A549 treated with Mapracorat at 1 μM for 4 hours (cell line): ENCODE data around the gene ATXN7L3. TPM values are rescaled to one million over a fixed set of nuclear protein-coding genes. Genes with fewer than 3 reads are reported as not detected.

Experiments
- total RNA-seq: library from RNA; stranded (reverse); fragments of 200-300 nt; extraction: Qiagen RNA extraction; gene quantifications from 5 replicates; pipeline ENCODE4 v1.2.3, GENCODE V29; 2022

Gene ATXN7L3
- 49.9 to 70.2 TPM (median 66.3 TPM) in 5 replicates for total RNA-seq

GRCh38 chr17:44199553-44200477 is at the start of gene ATXN7L3:
ATXN7L3 (minus strand) TSS chr17:44199884; CDS start chr17:44198070, 1,814 bp downstream.

GRCh38 chr17:44219616-44220212 is 20.0 kb upstream of the ATXN7L3 start, which contains the start of gene UBTF:
UBTF (minus strand) TSS chr17:44219675; CDS start chr17:44218229, 1,446 bp downstream.

GRCh38 chr17:44186307-44187130 is 13.2 kb downstream of the ATXN7L3 start, which contains the start of gene TMUB2:
TMUB2 (plus strand) TSS chr17:44186972; CDS start chr17:44187709, 737 bp downstream.

GRCh38 chr17:44170499-44171201 is 29.0 kb downstream of the ATXN7L3 start, which contains the start of gene ASB16:
ASB16 (plus strand) TSS chr17:44170704; CDS start chr17:44170790, 86 bp downstream.

Other genes starting within 250 kb of the ATXN7L3 start
- not detected in 5 replicates for gene PYY, start 245.9 kb downstream of the ATXN7L3 start, total RNA-seq
- 0.77 to 1.5 TPM (median 1.1 TPM) in 5 replicates for gene NAGS, start 195.3 kb downstream of the ATXN7L3 start, total RNA-seq
- 25.1 to 33.0 TPM (median 30.8 TPM) in 5 replicates for gene TMEM101, start 184.9 kb downstream of the ATXN7L3 start, total RNA-seq
- gene LSM12, start 133.2 kb downstream of the ATXN7L3 start, total RNA-seq = 50.1 to 55.9 TPM (median 51.9 TPM) in 5 replicates
- gene G6PC3, start 129.1 kb downstream of the ATXN7L3 start, total RNA-seq = 117 to 181 TPM (median 160 TPM) in 5 replicates
- gene HDAC5, start 76.2 kb downstream of the ATXN7L3 start, total RNA-seq = 13.9 to 19.7 TPM (median 15.3 TPM) in 5 replicates
- 8.4 to 11.2 TPM (median 10.1 TPM) in 5 replicates for gene HROB, start 58.0 kb downstream of the ATXN7L3 start, total RNA-seq
- 0.07 to 0.32 TPM (median 0.12 TPM) in 3 of 5 replicates, not detected in the others for gene ASB16, start 29.2 kb downstream of the ATXN7L3 start, total RNA-seq
- 36.2 to 44.7 TPM (median 43.5 TPM) in 5 replicates for gene TMUB2, start 12.9 kb downstream of the ATXN7L3 start, total RNA-seq
- 86.8 to 95.4 TPM (median 90.0 TPM) in 5 replicates for gene UBTF, start 19.8 kb upstream of the ATXN7L3 start, total RNA-seq
- gene SLC4A1, start 68.3 kb upstream of the ATXN7L3 start, total RNA-seq = not detected in 5 replicates
- 0.74 to 1.1 TPM (median 0.83 TPM) in 5 replicates for gene RUNDC3A, start 108.7 kb upstream of the ATXN7L3 start, total RNA-seq
- gene SLC25A39, start 124.9 kb upstream of the ATXN7L3 start, total RNA-seq = 141 to 218 TPM (median 197 TPM) in 5 replicates
- gene GRN, start 145.4 kb upstream of the ATXN7L3 start, total RNA-seq = 205 to 234 TPM (median 220 TPM) in 5 replicates
- 2.5 to 4.4 TPM (median 4.0 TPM) in 5 replicates for gene FAM171A2, start 164.0 kb upstream of the ATXN7L3 start, total RNA-seq
- gene ITGA2B, start 189.8 kb upstream of the ATXN7L3 start, total RNA-seq = 1.1 to 2.0 TPM (median 1.5 TPM) in 5 replicates